MCF 10A (cell line): ENCODE data around the gene AXL. TPM values are rescaled to one million over a fixed set of nuclear protein-coding genes. Genes with fewer than 3 reads are reported as not detected.
A peak's percentile ranks its signal among the peaks of the same experiment; 100 is the strongest.

Experiments used
- BruUV-seq: library from RNA; stranded (reverse); fragments of 400-500 nt; replicated peaks from 2 replicates; lab custom pipeline; 2021; lab: Mats Ljungman, UMichigan
- CTCF ChIA-PET: fragments of 300-600 bp; sonication (Branson Sonifier 250); formaldehyde crosslinking; extraction: SDS; loops from one replicate; lab custom pipeline; 2021; ENCODE audit warnings: antibody characterized with exemption, inconsistent platforms; lab: Yijun Ruan, JAX
- POLR2A ChIA-PET: fragments of 300-600, 350-650 bp; sonication (Branson Sonifier 250); formaldehyde crosslinking; extraction: SDS; loops from one replicate; lab custom pipeline; 2020; ENCODE audit warnings: antibody characterized with exemption, inconsistent platforms; lab: Yijun Ruan, JAX
- DNase-seq: peaks from one replicate; pipeline ENCODE4 v3.0.0-alpha.2; 2018; ENCODE audit not compliant: unreplicated experiment
- H3K27ac Mint-ChIP-seq: one replicate; pipeline ENCODE4 v1.8.0; 2022; ENCODE audit warnings: mild to moderate bottlenecking, low read depth, mixed read lengths; ENCODE audit not compliant: unreplicated experiment
- H3K27me3 Mint-ChIP-seq: one replicate; pipeline ENCODE4 v1.8.0; 2022; ENCODE audit warnings: mixed read lengths; ENCODE audit not compliant: insufficient read depth, unreplicated experiment
- H3K36me3 Mint-ChIP-seq: one replicate; pipeline ENCODE4 v1.8.0; 2022; ENCODE audit warnings: mild to moderate bottlenecking, moderate library complexity, mixed read lengths; ENCODE audit not compliant: insufficient read depth, unreplicated experiment
- H3K4me1 Mint-ChIP-seq: one replicate; pipeline ENCODE4 v1.8.0; 2022; ENCODE audit warnings: mixed read lengths; ENCODE audit not compliant: insufficient read depth, unreplicated experiment
- H3K4me3 Mint-ChIP-seq: one replicate; pipeline ENCODE4 v1.8.0; 2022; ENCODE audit warnings: mild to moderate bottlenecking, moderate library complexity, mixed read lengths; ENCODE audit not compliant: unreplicated experiment
- H3K9me3 Mint-ChIP-seq: one replicate; pipeline ENCODE4 v1.8.0; 2022; ENCODE audit warnings: mixed read lengths; ENCODE audit not compliant: unreplicated experiment
- intact Hi-C: fragments of 100-400 bp; cut with micrococcal nuclease; formaldehyde crosslinking; loops from 2 replicates; pipeline ENCODE4 v1.14.1; 2022
- total RNA-seq: library from RNA; stranded (reverse); gene quantifications from 2 replicates; pipeline ENCODE4 v1.2.3, GENCODE V29; 2022
- TF ChIP-seq, protein P1 (sequence below): fragments of 200-600 bp; IDR thresholded peaks from one replicate; pipeline ENCODE4 v1.8.0; 2022; ENCODE audit warnings: antibody characterized with exemption, mild to moderate bottlenecking; ENCODE audit not compliant: unreplicated experiment

AXL gene
- total RNA-seq, 1 experiment from 2014 or later: 165 TPM

DNA sequence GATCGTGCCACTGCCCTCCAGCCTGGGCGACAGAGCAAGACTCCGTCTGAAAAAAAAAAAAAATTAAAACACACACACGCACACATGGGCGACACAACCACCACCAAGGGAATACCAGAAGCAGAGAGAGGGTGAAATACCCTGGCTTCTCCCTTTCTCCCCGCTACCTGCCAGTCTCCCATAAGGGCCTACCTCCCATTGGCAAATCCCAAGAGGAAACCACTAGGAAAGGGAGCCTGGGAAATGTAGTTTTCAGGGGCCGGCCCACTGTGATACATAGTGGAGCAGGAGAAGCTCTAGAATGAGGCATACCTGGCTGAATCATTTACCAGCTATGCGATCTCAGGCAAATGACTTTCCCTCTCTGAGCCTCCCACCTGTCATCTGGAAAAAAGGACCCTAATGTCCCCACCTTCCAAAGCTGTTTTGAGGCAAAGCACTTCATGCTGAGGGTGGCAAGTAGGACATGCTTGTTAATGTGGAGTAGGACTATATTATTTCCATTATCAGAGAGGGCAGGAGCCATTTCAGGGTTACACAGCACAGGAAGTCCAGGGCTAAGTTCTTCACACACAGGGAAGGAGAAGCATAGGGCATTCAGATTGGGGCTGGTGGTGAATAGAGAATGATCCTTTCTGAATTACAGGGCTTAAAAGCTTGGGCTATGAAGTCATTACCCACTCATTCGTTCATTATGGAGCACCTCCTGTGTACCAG, 30.8 kb downstream of the AXL start:
- no peaks in the 10 kb centered on the region for H3K27me3 Mint-ChIP-seq
- intact Hi-C loops: no loop called here
- BruUV-seq: no TSS peak
- ChIA-PET CTCF (interaction anchor here (0.5 to 1.0 kb wide), 3 partner anchors 9 to 116 kb away, joined by 3 to 5 read pairs (median 4); no protein-coding TSS in a partner anchor), POLR2A (interaction anchor here (0.9 to 2.7 kb wide), 5 partner anchors 11 to 31 kb away, joined by 3 to 9 read pairs (median 4); partner anchors contain the start of genes AXL and HNRNPUL1)
- H3K4me3 Mint-ChIP-seq: no peak overlapping the region
- H3K27ac Mint-ChIP-seq: no peak overlapping the region
- H3K36me3 Mint-ChIP-seq: peaks cover 99% of the 10 kb centered on the region
- no peaks in the 10 kb centered on the region for H3K9me3 Mint-ChIP-seq
- no peaks in the 10 kb centered on the region for H3K4me1 Mint-ChIP-seq
- TF ChIP-seq, protein P1, sequence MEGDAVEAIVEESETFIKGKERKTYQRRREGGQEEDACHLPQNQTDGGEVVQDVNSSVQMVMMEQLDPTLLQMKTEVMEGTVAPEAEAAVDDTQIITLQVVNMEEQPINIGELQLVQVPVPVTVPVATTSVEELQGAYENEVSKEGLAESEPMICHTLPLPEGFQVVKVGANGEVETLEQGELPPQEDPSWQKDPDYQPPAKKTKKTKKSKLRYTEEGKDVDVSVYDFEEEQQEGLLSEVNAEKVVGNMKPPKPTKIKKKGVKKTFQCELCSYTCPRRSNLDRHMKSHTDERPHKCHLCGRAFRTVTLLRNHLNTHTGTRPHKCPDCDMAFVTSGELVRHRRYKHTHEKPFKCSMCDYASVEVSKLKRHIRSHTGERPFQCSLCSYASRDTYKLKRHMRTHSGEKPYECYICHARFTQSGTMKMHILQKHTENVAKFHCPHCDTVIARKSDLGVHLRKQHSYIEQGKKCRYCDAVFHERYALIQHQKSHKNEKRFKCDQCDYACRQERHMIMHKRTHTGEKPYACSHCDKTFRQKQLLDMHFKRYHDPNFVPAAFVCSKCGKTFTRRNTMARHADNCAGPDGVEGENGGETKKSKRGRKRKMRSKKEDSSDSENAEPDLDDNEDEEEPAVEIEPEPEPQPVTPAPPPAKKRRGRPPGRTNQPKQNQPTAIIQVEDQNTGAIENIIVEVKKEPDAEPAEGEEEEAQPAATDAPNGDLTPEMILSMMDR: no peak
- DNase-seq: no peak

DNA sequence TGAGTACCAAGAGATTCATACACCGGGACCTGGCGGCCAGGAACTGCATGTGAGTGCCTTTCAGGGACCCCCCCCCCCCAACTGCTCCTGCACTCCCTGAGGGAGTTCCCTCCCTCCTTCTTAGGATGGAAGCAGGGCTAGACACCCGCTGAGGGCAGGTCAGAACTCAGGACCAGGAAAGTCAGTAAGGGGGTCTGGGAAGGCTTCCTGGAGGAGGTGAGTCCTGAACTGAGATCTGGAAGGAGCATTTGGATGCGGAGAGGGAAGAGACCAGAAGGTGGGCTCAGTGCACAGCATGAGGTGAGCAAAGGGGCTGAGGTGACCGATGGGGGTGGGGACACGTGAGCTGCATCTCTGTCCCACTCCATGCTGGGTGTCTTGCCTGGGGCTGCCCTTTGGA, 34.6 kb downstream of the AXL start:
- ChIA-PET POLR2A (interaction anchor here (1.6 kb wide), 1 partner anchor 9 kb away, joined by 9 read pairs; no protein-coding TSS in a partner anchor), CTCF (no interaction called here)
- no peak overlapping the region for H3K27ac Mint-ChIP-seq
- no peak overlapping the region for H3K4me3 Mint-ChIP-seq
- H3K4me1 Mint-ChIP-seq: no peaks in the 10 kb centered on the region
- no peaks in the 10 kb centered on the region for H3K27me3 Mint-ChIP-seq
- H3K9me3 Mint-ChIP-seq: no peaks in the 10 kb centered on the region
- no peak for DNase-seq
- H3K36me3 Mint-ChIP-seq: peaks cover 96% of the 10 kb centered on the region
- no TSS peak for BruUV-seq
- TF ChIP-seq, protein P1: no peak
- intact Hi-C loops: no loop called here

DNA sequence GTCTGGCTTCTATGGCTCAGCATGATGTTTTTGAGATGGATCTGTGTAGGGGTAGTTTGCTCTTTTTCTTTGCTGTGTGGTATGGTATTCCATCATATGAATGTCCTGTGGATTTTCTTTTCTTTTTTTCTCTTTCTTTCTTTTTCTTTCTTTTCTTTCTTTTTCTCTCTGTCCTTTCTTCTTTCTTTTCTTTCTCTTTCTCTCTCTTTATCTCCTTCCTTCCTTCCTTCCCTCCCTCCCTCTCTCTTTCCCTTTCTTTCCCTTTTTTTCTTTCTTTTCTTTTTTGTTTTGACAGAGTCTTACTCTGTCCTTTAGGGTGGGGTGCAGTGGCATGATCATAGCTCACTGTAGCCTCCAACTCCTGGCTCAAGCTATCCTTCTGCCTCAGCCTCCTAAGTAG, 36.1 kb downstream of the AXL start:
- Mint-ChIP-seq H3K4me3 (no peak overlapping the region), H3K27ac (peak overlapping the region; percentile 58), H3K9me3 (no peaks in the 10 kb centered on the region), H3K27me3 (no peaks in the 10 kb centered on the region), H3K4me1 (no peaks in the 10 kb centered on the region), H3K36me3 (peaks cover 90% of the 10 kb centered on the region)
- ChIA-PET POLR2A (interaction anchor here (0.5 to 13.4 kb wide), 3 partner anchors 9 to 32 kb away, joined by 3 to 345 read pairs (median 6); partner anchors contain the start of genes AXL and HNRNPUL1), CTCF (interaction anchor here (0.6 kb wide), 1 partner anchor 110 kb away, joined by 3 read pairs; no protein-coding TSS in a partner anchor)
- no peak for DNase-seq
- TF ChIP-seq, protein P1: no peak
- intact Hi-C loops: no loop called here
- BruUV-seq: no TSS peak

DNA sequence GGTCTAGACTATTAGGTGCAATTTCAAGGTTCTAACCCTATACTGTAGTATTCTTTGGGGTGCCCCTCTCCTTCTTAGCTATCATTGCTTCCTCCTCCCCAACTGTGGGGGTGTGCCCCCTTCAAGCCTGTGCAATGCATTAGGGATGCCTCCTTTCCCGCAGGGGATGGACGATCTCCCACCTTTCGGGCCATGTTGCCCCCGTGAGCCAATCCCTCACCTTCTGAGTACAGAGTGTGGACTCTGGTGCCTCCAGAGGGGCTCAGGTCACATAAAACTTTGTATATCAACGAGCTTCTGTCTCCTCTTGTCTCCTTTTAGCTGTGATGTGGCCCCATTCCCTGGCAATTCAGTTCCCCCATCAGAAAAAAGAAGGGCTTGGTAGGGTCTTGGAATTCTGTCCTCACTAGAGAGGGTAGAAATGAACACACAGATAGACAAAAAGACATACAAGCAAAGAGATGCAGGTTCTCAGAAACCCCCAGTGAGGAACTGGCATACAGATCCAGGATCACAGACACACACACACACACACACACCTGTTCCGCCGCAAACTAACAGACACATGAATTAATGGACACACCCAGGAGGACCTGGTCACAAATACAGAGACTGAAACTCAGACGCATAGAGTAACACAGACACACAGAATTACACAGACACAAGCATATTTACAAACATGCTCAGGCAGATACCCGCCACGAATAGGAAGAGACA, 42.6 kb downstream of the AXL start:
- no peaks in the 10 kb centered on the region for H3K27me3 Mint-ChIP-seq
- H3K4me1 Mint-ChIP-seq: peaks cover 28% of the 10 kb centered on the region
- BruUV-seq: TSS peak; percentile 74
- DNase-seq: no peak
- POLR2A ChIA-PET: interaction anchor here (0.6 to 13.4 kb wide), 24 partner anchors 9 to 657 kb away, joined by 3 to 345 read pairs (median 4); partner anchors contain the start of genes ACTMAP, AXL, B9D2 and CCDC97
- peaks cover 68% of the 10 kb centered on the region for H3K36me3 Mint-ChIP-seq
- H3K27ac Mint-ChIP-seq: peak overlapping the region; percentile 100
- TF ChIP-seq, protein P1: no peak
- H3K9me3 Mint-ChIP-seq: no peaks in the 10 kb centered on the region
- CTCF ChIA-PET: interaction anchor here (0.6 to 10.5 kb wide), 9 partner anchors 9 to 307 kb away, joined by 3 to 137 read pairs (median 3); partner anchors contain the start of gene AXL
- H3K4me3 Mint-ChIP-seq: peak overlapping the region; percentile 89
- intact Hi-C loops: loop anchor here (1.0 to 5.0 kb wide), 5 partner anchors 43 to 594 kb away; partner anchors contain the start of genes AXL and TGFB1
